Astrocyte of the hippocampus (primary cell): ENCODE data around the gene DEDD.
"Not testable (repeated sequence)": the region's sequence is repeated elsewhere in the genome, so short reads cannot be mapped to it uniquely, and the experiment has no call there.

ENCODE experiments used
- DNase-seq: peaks from one replicate; pipeline ENCODE4 v3.0.0; 2011; ENCODE audit warnings: low read depth, low spot score

DEDD gene

GRCh38 chr1:161127649-161128048 is 4.8 kb downstream of the DEDD start:
- DNase-seq = no peak

DNA sequence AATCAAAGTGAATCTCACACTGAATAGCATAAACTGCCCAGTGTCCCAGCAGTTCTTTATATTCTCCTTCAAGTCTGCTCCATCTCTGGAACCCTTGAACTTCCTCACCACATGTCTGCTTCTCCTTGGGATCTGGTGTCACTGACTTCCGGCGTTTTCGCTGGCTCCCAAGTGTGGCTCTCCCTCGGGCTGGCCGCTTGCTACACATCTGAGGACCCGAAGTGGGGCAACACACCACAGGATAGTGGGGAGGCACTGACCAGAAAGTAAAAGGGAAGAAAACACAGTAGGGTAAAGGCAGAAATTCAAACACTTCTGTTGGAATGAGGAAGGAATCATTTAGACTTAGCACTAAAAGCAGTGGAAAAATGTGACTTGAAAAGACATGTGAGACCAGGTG is 9.5 kb downstream of the DEDD start:
- DNase-seq = no peak

DNA sequence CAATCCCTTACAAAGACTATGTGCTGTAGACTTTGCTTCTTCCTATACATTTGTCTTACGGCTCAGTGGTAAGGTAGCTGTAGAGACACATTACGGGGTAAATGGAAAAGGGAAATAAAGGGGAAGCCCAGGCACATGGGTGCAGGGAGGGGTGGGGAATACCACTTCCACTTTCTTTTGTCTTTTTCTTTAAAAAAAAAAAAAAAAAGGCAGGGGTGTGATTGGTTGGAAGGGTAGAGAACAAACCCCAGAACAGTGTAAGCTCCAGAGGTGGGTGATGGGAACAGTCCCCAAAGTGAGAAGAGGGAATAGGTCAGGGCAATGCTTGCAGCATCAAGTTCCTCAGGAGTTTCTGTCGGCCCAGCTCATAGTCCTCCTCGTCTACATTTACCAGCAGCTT is 10.6 kb downstream of the DEDD start:
- DNase-seq = no peak

DNA sequence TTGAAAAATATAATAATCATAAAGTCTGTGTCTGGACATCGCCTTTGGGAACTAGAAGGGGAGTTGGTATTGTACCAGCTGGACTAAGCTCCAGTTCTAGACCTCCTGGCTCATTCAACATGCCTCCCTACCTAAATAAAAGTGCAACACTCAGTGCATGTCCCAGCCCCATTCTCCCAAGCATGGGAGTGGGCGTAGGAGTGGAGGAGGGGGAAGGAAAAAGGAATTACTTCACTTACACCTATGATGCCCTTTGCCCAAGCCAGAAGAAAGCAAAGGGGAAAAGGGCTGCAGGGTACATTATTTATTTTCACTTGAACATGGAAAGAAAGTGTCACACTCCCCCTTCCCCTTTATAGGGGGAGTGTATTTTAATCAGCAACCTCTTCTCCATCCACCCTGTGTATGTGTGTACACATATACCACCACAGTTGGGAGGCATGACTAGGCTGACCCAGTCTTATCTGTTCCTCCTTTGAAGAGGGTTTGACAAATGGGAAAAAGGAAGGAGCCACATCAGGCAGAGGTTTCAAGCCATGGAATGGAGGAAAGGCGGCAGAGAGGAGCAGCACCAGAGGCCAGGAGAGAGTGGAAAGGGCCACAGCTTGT is 11.3 kb downstream of the DEDD start:
- no peak for DNase-seq

DNA sequence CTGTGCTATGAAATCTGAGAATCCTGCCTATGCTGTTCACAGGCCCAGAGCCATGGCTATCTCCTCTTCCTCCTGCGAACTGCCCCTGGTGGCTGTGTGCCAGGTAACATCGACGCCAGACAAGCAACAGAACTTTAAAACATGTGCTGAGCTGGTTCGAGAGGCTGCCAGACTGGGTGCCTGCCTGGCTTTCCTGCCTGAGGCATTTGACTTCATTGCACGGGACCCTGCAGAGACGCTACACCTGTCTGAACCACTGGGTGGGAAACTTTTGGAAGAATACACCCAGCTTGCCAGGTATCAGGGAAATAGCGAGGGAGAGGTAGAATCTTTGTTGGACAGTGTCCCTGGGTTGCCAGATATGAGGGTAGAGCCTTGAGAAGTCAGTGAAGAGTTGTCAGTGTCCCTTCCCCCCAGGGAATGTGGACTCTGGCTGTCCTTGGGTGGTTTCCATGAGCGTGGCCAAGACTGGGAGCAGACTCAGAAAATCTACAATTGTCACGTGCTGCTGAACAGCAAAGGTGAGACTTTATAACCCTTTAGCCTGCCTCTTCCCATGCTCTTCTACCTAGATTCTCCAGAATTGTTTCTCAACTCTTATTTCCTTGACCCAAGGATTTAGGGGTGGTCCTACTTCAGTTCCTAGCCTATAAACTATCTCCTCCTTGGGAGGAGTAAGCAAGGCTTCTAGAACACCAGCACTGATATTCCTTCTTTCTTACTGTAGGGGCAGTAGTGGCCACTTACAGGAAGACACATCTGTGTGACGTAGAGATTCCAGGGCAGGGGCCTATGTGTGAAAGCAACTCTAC is 13.2 kb downstream of the DEDD start:
- DNase-seq = peak; percentile 62

DNA sequence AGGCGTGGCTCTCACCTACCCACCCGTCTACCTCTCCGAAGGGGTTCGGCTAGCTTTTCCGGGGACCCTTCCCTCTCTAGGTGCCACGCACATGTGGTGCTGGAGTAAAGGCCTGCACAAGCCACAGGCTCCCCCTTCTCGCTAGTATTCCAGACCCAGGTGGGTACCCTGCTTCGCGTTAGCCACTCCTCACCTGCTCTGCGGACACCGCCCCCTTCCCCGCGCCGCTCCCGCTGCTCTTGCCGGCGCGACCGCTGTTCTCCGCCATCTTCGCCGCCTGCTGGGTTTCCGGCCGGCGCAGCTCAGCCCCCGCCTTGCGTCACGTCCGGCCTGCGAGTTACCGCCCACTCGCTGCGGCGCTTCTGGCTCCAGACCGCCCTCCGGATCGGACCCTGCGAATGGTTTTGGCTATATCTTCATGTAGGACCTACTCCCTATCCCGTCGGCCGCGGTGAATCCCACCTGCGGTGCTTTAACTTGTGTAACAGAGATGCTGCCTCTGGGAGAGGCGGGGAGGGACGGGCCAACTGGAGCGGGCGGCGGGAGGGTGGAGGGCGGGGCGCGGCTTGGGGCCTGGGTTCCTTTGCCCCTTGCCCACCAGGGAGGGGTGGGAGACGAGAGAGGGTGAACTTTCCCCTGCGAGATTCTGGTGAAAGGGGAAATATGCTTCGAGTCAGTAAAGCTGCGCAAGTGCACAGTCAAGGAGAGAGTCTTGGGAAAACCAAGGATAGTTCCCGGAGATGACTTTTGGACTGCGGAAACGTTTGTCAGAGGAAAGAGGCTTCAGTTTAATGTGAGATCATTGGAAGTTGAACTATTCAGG is 14.5 kb downstream of the DEDD start, which contains the start of the genes NIT1 and PFDN2:
TSS of gene NIT1 (plus strand) at position 347 of the 823 bp plus-strand sequence. CDS start at position 419, 72 bp downstream.
TSS of gene PFDN2 (minus strand) at position 279 of the 823 bp plus-strand sequence. CDS start at position 268, 11 bp downstream.
- peak; percentile 94 for DNase-seq

- DNase-seq = not testable (repeated sequence)
Measured at GRCh38 chr1:161115961-161116360, 16.5 kb downstream of the DEDD start.

- DNase-seq = peak; percentile 51
Measured at GRCh38 chr1:161115132-161115711, 17.2 kb downstream of the DEDD start.

DNA sequence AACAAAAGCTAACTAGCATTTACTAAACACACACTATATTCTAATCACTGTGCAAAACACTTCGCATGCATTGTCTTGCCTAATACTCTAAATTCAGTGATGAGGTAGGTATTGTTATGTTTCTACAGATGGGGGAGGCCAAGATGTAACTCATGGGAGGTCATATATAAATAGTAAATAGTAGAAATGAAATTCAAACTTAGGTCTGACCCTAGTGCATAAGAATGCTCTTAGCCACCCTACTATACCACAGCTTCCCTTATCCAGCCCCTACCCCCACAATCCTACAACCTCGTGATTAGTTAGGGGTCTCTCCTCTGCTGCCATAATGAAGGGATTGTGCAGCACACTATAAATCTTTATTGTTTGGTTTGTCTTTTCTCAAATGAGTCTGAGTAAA is 17.9 kb downstream of the DEDD start:
- DNase-seq = no peak

DNA sequence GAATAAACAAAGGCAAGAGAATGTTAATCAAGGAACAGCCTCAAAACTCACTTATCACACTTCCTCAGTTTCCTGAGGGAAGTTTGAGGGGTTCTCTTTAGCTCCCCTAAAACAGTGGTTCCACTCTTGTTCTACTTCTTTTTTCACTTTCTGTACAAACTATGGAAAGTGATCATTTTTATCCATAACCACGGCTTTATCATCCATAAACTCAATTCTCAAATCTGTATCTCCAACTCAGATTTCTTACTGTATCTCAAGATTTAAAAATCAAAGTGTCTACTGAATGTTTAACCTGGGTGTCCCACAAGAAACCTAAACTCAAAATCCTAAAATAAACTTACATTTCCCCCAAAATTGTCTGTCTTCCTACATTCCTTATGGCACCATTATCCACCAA is 18.6 kb downstream of the DEDD start:
- no peak for DNase-seq

- DNase-seq = no peak
Measured at GRCh38 chr1:161111527-161111926, 20.9 kb downstream of the DEDD start.

GRCh38 chr1:161111117-161111516 is 21.4 kb downstream of the DEDD start:
- no peak for DNase-seq

DNA sequence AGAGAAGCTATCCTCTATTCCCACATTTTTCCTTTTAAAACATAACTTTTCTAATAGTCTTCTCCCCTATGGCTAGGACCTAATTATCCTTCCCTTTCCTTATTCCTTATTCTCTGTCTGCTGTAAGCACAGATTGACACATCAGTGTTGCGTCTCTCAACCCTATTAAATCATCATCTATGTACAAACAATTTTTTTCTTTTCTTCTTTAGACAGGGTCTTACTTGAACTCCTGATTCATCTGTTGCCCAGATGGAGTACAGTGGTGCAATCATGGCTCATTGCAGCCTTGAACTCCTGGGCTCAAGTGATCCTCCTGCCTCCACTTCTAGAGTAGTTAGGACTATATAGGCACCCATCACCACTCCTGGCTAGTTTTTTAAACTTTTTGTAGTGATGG is 26.0 kb downstream of the DEDD start:
- DNase-seq = no peak

- DNase-seq = no peak
Measured at GRCh38 chr1:161100556-161100955, 31.9 kb downstream of the DEDD start.

GRCh38 chr1:161099090-161099802 is 33.2 kb downstream of the DEDD start:
- no peak for DNase-seq

DNA sequence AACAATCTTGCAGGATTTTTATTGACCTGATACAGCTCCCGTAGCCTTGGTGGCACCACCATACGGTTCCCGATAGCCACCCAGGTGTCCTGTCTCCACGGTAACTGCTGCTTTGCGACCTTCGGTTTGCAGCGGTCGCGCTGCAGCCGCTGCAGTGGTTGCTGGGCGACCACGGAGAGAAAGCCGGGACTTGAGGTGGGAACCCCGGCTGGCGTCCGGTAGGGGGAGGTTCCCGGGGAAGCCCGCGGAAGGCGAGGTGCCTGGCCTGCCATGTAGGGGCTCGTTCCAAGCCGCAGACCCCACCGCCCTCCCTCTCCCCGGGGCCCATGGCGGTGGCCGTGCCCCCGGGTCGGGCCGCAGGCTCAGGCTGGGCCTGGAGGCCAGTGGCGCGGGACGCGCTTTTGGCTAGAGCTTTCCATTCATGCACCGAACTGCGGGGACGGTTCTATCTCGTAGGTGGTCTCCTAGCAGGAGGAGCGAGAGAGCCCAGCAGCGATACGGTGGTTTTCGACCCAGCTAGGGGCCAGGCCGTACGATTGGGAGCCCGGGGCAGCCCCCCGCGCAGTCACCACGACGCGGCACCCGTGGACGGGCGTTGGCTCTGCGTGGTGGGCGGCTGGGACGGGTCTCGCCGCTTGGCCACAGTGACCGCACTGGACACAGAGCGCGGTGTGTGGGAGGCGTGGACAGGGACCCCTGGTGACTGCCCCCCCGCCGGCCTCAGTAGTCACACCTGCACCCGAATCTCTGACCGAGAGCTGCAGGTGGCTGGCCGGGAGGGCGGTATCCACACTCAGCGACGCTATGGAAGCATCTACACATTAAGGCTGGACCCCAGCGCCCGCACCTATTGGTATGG is 34.0 kb downstream of the DEDD start, which contains the start of gene KLHDC9:
TSS of gene KLHDC9 (plus strand) at position 152 of the 859 bp plus-strand sequence. CDS start at position 327, 175 bp downstream.
- peak; percentile 92 for DNase-seq

DNA sequence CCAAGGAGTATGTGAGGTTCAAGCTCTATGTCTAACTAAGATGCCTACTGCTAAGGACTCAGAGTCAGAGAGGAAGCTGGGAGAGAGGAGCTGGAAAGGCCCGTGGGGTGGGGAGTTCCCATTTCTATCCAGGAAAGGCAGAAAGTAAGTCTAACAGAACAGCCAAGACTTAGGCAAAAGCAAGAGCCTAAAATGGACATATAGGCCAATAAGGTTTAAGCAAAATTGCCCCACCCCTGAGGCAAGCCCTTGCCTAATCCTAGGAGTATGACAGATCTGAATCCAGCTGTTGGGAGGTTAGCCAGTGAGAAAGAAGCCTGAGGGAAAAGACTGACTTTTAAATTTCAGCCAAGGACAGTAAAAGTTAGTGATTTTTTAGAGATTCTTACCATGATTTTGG is 35.9 kb downstream of the DEDD start:
- DNase-seq = no peak

- DNase-seq = no peak
Measured at GRCh38 chr1:161096015-161096414, 36.5 kb downstream of the DEDD start.

- no peak for DNase-seq
Measured at GRCh38 chr1:161095230-161095629, 37.2 kb downstream of the DEDD start.

DNA sequence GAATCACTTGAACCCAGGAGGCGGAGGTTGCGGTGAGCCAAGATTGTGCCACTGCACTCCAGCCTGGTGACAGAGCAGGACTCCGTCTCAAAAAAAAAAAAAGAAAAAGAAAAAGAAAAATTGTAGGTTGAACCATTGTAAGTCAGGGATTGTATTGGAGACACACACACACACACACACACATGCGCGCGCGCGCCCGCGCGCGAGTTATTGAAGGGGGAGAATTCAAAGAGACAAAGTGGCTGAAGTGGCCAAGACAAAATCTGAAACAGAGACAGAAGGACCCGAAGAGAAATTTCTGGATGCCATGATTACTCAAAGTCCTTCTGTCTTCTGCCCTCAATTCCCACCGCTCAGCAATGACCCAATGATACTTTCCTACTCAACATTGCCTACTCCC is 38.0 kb downstream of the DEDD start:
- no peak for DNase-seq
